Right hindlimb (tissue), 1 donor: ENCODE data around the gene PTH1R.

Experiments used
- DNase-seq: peaks from one replicate; pipeline ENCODE4 v3.0.0-alpha.2; 2018

PTH1R gene

GRCh38 chr3:46865031-46865507 is 12.5 kb upstream of the PTH1R start:
- DNase-seq = peak; percentile 58

DNA sequence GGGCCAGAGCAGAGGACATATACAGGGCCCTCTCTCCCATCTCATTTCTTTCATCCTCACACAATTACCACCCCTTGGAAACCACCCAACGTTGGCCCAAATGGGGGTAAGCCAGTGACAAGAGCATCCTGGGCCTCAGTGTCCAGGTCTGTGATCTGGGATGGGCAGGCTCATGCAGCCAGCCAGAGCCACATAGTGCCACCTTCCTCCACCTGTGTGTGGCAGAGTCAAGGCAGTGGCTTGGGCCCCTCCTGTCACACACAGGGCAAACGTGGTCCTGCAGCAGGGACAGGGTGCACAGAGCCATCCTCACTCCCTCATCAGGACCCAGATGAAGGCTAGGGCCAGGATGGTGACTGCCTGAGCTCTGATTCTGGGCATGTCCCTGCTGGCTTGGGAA is 12.0 kb upstream of the PTH1R start:
- DNase-seq = peak; percentile 19

DNA sequence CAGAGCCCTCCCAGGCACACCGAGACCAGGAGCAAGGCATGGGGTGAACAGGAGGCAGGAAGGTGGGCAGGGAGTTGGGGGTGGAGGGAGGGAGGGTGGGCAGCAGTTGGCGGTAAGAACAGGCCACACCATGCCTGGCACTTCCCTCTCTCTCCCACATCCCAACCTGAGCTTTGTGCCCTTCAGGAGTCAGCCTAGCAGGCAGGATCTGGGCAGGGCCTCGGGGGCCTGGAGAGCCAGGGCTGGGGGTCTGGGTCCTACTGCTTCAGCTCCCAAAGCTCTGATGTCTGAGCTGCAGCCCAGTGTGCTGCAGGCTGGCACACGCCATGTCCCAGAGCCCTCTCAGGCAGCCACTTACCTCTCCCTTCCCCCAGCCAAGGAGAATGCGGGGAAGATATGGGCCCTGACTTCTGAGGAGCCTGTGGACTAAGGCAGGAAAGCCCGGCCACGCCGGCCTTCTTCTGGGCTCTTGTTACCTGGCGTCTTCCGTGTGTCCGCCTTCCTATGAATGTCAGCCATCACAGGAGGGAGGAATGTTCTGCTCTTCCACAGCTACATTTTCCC is 11.4 kb upstream of the PTH1R start:
- DNase-seq = no peak

- peak; percentile 71 for DNase-seq
Measured at GRCh38 chr3:46866720-46867549, 10.6 kb upstream of the PTH1R start.

DNA sequence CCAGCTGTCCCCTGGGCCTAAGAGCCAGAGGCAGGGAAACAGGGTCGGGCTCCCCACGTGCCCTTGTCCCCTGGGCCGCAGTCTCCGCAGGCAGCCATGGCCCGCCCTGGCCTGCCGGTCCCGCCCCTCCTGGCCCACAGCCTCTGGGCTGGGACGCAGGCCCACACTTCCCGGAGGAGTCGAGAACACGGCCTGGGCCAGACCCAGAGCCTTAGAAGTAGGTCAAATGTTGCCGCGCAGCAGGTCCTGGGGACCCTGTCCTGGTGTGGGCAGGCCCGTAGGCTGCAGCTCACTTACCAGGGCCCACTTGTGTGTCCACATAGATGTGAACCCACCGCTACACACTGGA is 10.0 kb upstream of the PTH1R start:
- peak; percentile 88 for DNase-seq

DNA sequence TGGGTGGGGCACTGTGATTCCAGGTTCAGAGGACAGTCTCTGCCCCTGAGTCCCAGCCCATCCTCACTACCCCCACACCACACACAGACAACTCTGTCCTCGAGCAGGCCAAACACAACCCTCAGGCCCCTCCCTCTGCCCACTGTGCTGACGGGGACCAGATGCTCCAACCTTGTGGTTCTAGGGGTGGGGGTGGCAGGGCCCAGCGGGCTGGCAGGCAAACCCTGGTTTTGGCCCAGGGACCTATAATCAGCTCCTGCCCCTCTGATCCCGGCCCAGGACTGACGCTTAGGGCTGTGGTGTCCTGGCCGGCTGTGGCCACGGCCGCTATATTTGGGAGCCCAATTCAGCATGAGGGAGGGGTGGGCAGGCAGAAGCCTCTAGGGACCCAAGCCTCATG is 9.2 kb upstream of the PTH1R start:
- peak; percentile 73 for DNase-seq

- no peak for DNase-seq
Measured at GRCh38 chr3:46868948-46869347, 8.6 kb upstream of the PTH1R start.

GRCh38 chr3:46869440-46869839 is 8.1 kb upstream of the PTH1R start:
- DNase-seq = no peak

- no peak for DNase-seq
Measured at GRCh38 chr3:46870651-46871050, 6.9 kb upstream of the PTH1R start.

DNA sequence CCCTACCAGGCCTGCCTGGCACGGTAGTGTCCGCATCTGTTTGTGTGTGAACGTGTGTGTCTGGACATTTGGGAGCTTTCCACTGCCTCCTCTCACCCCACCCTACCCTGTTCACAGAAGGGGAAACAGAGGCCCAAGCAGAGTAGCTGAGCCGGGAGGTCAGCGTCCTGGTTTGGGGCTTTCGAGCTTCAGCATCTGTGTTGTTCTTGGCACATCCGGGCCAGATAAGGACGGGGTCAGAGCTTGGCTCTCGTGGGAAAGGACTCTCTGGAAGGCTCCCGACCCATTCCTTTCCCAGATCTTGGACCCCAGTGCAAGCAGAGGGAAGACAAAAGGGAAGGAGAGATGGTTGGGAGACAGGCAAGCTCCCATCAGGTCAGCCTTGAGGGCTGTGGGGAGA is 6.3 kb upstream of the PTH1R start:
- DNase-seq = no peak

DNA sequence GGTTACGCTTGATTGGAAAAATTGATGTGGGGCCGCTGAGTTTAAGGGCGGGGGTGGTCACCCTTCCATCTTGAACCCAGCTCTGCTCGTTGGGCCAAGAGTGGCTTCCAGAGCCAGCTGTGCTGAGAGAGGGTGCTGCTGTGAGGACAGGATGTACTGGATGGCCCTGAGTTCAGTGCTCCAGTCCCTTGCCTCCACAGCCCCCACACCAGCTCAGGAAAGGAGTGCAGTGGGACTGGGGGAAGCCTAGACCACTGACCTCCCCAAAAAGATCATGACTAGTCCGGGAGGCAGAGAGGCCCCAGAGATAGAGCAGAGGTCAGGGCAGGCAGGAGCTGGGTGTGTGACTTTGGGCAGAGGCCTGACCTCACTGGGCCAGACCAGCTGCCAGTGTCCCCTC is 4.0 kb upstream of the PTH1R start:
- no peak for DNase-seq

DNA sequence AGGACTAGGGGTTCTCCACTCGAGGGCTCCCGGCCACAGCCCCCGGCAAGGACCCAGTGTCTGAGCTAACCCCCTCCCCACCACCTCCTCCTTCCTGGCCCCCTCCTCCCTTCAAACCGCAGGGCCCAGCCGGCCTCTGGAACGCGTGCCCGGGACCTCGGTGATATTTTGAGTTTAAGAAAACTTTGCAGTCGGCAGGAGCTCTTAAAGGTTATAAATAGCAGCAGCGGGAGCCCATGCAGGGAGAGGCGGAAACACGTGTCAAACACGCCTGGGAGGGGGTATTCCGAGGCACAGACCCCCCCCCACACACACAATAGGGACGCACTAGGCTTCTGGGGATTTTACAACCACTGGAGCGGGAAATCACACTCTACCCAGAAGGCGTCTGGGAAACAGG is 3.1 kb upstream of the PTH1R start:
- peak; percentile 74 for DNase-seq

DNA sequence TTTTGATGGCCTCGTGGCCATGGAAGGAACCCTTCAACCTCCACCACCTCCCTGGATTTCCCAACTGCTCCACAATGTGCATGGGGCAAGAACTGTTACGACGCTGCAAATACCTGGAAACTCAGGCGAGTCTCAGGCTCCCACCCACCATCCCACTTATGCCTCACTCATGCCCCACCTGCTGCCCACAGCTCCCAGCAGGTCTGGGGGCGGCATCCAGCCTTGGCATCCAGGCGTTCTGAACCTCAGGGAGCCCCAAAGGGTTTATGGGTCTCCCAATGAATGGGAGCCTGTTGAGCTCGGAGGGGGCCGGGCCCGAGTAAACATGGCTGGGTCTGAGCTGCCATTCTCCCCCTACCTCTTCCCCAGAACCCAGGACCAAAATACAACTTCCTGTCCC is 2.0 kb upstream of the PTH1R start:
- DNase-seq = no peak

- no peak for DNase-seq
Measured at GRCh38 chr3:46876313-46877300, 914 bp upstream of the PTH1R start.

DNA sequence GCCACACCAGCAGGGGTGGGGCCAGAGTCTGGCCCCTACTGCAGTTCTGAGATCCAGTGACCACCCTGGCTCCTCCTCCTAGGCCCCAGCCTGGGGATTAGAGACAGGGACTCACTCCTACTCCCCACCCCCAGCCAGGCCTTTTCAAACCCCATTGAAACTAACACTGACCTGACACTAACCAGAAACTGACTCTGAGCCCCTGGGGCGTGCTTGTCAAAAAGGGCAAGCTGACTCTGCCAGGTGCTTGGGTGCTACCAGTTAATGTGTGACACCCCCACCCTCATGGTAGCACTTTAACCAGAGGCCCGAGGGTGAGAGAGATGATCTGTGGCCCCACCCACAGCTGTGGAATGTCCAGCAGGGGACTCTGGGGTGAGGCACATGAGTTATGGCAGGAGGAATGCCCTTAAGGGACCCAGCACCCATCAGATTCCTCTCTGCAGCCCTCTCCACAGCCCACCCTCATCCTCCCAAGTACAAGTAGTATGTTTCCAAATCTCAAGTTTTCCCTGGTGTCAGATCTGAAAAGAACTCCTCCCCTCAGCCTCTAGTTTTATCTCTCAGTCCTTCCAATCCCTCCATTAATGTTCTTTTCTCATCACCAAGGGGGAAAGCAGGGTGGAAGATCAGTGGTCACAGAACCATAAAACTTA is 1.4 kb downstream of the PTH1R start:
- no peak for DNase-seq

DNA sequence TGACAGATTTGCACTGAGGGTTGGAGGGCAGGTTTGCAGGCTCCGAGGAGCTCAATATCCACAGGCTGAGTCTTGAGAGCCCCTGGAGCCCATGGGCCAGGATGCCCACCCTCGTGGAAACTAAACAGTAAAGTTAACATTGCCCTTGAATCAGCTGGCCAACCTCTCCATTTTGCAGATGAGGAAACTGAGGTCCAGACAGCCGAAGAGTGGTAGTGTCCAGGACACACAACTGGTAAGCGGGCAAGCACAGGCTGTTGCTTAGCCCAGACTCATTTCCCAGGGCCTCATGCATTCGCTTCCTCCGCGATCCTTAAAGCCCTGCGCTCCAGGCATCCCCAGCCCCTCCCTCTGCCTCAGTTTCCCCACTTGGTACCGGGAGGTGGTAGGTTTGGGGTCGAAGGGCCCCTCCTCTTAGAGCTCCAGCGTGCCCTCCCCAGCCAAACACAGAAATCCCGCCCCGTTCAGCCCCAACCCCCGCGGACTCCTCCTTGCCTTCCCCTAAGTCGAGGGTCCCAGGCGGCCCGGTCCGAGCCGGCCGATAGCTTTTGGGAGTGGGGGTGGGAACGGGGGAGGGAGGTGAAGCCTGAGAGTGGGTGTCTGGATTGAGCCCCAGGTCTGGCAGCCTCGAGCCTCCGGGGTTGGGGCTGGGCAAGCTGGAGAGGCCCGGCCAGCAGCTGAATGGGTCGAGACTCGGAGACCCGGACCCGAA is 3.5 kb downstream of the PTH1R start:
- peak; percentile 44 for DNase-seq

GRCh38 chr3:46881596-46882376 is 4.3 kb downstream of the PTH1R start:
- DNase-seq = peak; percentile 76

GRCh38 chr3:46882377-46883053 is 5.0 kb downstream of the PTH1R start:
- DNase-seq = peak; percentile 70

GRCh38 chr3:46883054-46883829 is 5.7 kb downstream of the PTH1R start:
- DNase-seq = peak; percentile 77

DNA sequence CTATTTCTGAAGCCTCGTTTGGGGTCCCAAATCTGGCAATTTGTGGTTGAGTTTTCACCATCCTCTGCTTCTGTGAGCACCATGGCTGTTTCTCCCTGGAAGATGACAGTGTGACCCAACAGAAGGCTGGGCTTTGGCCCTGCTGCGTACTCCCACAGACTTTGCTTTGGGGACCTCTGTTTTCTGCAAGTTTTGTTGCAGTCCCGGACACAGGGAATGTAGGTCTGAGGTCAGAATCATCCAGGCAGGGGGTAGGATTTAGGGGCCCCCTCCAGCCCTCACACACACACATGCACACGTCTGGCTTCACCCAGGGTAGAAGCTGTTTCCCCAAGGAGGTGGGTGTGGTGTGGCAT is 6.3 kb downstream of the PTH1R start:
- DNase-seq = no peak
